Measurements from ENCODE around the gene KANSL3. TPM values are rescaled to one million over a fixed set of nuclear protein-coding genes. Genes with fewer than 3 reads are reported as not detected.

KANSL3 gene
- polyA plus RNA-seq, 1 donor (not counting 4 experiments of a cell fraction or from before 2014, with no cell fraction given), result 11.4 TPM

GRCh38 chr2:96661324-96661723 is 23.2 kb upstream of the KANSL3 start:
- H3K27me3 ChIP-seq (ENCODE audit: control insufficient read depth, extremely low read depth, insufficient read depth, low read length), result no peaks in the 10 kb centered on the region
- no peak for TF ChIP-seq CTCF (optimal IDR thresholded peaks at IDR 0.05 in 1 of 3, IDR thresholded peaks at IDR 0.05 in 1 of 3, conservative IDR thresholded peaks at IDR 0.05 in 1 of 3; ENCODE audit: extremely low read depth in 1 of 3, insufficient read depth in 2 of 3, low read length in 3 of 3)
- no peak for TF ChIP-seq EZH2 (IDR thresholded peaks at IDR 0.05; ENCODE audit: low read length)
- no peaks in the 10 kb centered on the region for H3K36me3 ChIP-seq (ENCODE audit: control insufficient read depth in 2 of 2, extremely low read depth in 1 of 2, insufficient read depth in 2 of 2, low read length in 2 of 2)
- H2AFZ ChIP-seq (ENCODE audit: control insufficient read depth, low read length), result no peak overlapping the region
- H4K20me1 ChIP-seq (ENCODE audit: control insufficient read depth, extremely low read depth, insufficient read depth, low read length), result no peaks in the 10 kb centered on the region
- DNase-seq (ENCODE audit: low read depth, low spot score) (no peak), FAIRE-seq (no peak)
- no peak overlapping the region for H3K4me3 ChIP-seq (ENCODE audit: control insufficient read depth in 2 of 3, extremely low read depth in 1 of 3, insufficient read depth in 2 of 3, low read depth in 1 of 3, low read length in 3 of 3)
- peaks cover 4% of the 10 kb centered on the region for H3K9me3 ChIP-seq (ENCODE audit: control insufficient read depth, low read depth, low read length)
- no peak overlapping the region for H3K9ac ChIP-seq (ENCODE audit: control insufficient read depth, extremely low read depth, insufficient read depth, low read length)
- H3K79me2 ChIP-seq (ENCODE audit: control insufficient read depth, insufficient read depth, low read length), result no peaks in the 10 kb centered on the region
- H3K4me1 ChIP-seq (ENCODE audit: control insufficient read depth, extremely low read depth, insufficient read depth, low read length), result peaks cover 7% of the 10 kb centered on the region
- H3K4me2 ChIP-seq (ENCODE audit: control insufficient read depth, extremely low read depth, insufficient read depth, low read depth, low read length), result no peak overlapping the region
- H3K9me1 ChIP-seq (ENCODE audit: control insufficient read depth, extremely low read depth, insufficient read depth, low read length), result no peaks in the 10 kb centered on the region
- dilution Hi-C loops (cut with MboI; ENCODE audit: extremely low pct_ligation_motif_present, low sequenced_read_pairs), result no loop called here
- H3K27ac ChIP-seq (ENCODE audit: control insufficient read depth, insufficient read depth, low read length), result no peak overlapping the region

GRCh38 chr2:96656540-96656939 is 18.4 kb upstream of the KANSL3 start:
- no peak overlapping the region for H3K27ac ChIP-seq (ENCODE audit: control insufficient read depth, insufficient read depth, low read length)
- H3K36me3 ChIP-seq (ENCODE audit: control insufficient read depth in 2 of 2, extremely low read depth in 1 of 2, insufficient read depth in 2 of 2, low read length in 2 of 2), result no peaks in the 10 kb centered on the region
- H3K4me3 ChIP-seq (ENCODE audit: control insufficient read depth in 2 of 3, extremely low read depth in 1 of 3, insufficient read depth in 2 of 3, low read depth in 1 of 3, low read length in 3 of 3), result no peak overlapping the region

More at GRCh38 chr2:96656540-96656939, 18.4 kb upstream of the KANSL3 start:
- Histone ChIP-seq H3K9me1 (ENCODE audit: control insufficient read depth, extremely low read depth, insufficient read depth, low read length) (no peaks in the 10 kb centered on the region), H3K4me2 (ENCODE audit: control insufficient read depth, extremely low read depth, insufficient read depth, low read depth, low read length) (no peak overlapping the region), H3K9ac (ENCODE audit: control insufficient read depth, extremely low read depth, insufficient read depth, low read length) (no peak overlapping the region), H3K27me3 (ENCODE audit: control insufficient read depth, extremely low read depth, insufficient read depth, low read length) (no peaks in the 10 kb centered on the region), H2AFZ (ENCODE audit: control insufficient read depth, low read length) (no peak overlapping the region), H3K4me1 (ENCODE audit: control insufficient read depth, extremely low read depth, insufficient read depth, low read length) (no peaks in the 10 kb centered on the region), H3K79me2 (ENCODE audit: control insufficient read depth, insufficient read depth, low read length) (no peaks in the 10 kb centered on the region), H3K9me3 (ENCODE audit: control insufficient read depth, low read depth, low read length) (no peaks in the 10 kb centered on the region), H4K20me1 (ENCODE audit: control insufficient read depth, extremely low read depth, insufficient read depth, low read length) (no peaks in the 10 kb centered on the region)
- TF ChIP-seq CTCF (optimal IDR thresholded peaks at IDR 0.05 in 1 of 3, IDR thresholded peaks at IDR 0.05 in 1 of 3, conservative IDR thresholded peaks at IDR 0.05 in 1 of 3; ENCODE audit: extremely low read depth in 1 of 3, insufficient read depth in 2 of 3, low read length in 3 of 3) (no peak), EZH2 (IDR thresholded peaks at IDR 0.05; ENCODE audit: low read length) (no peak)
- DNase-seq (ENCODE audit: low read depth, low spot score) (no peak), FAIRE-seq (no peak)
- dilution Hi-C loops (cut with MboI; ENCODE audit: extremely low pct_ligation_motif_present, low sequenced_read_pairs), result no loop called here
